H1 (cell line): ENCODE measurements around the gene HEXIM1. TPM values are rescaled to one million over a fixed set of nuclear protein-coding genes. Genes with fewer than 3 reads are reported as not detected.

Experiments used
- ASH2L ChIP-seq: fragments of 200-600, 300-600 bp; sonication (generic); IDR thresholded peaks from one replicate; pipeline ENCODE4 v1.7.1; 2017; ENCODE audit warnings: low read length
- BCL11A ChIP-seq, 2 experiments: IDR thresholded peaks; one replicate each; pipeline ENCODE4 v1.6.1; 2011; ENCODE audit warnings: low read depth in 2 of 2, low read length in 2 of 2, mild to moderate bottlenecking in 2 of 2
- CHD1 ChIP-seq: IDR thresholded peaks from 2 replicates; pipeline ENCODE4 v1.6.1; 2012; ENCODE audit warnings: low read depth, low read length, improper control_type of control experiment
- GTF2F1 ChIP-seq: IDR thresholded peaks from 2 replicates; pipeline ENCODE4 v1.6.1; 2012; ENCODE audit warnings: low read depth, low read length, improper control_type of control experiment, borderline replicate concordance
- HDAC6 ChIP-seq: IDR thresholded peaks from one replicate; pipeline ENCODE4 v1.7.1; 2012; ENCODE audit warnings: low read depth, mild to moderate bottlenecking, inconsistent platforms, low read length, moderate library complexity
- JUN ChIP-seq: IDR thresholded peaks from 2 replicates; pipeline ENCODE4 v1.6.1; 2011; ENCODE audit warnings: low read depth, mild to moderate bottlenecking, improper control_type of control experiment, low read length
- MAFK ChIP-seq: IDR thresholded peaks from 2 replicates; pipeline ENCODE4 v1.6.1; 2012; ENCODE audit warnings: low read depth, mild to moderate bottlenecking, improper control_type of control experiment, low read length
- POLR2A ChIP-seq, 2 experiments: IDR thresholded peaks; 1 replicate in 1 of 2; 2 replicates in 1 of 2; pipeline ENCODE4 v1.6.1; 2011; ENCODE audit warnings: low read depth in 2 of 2, low read length in 2 of 2, mild to moderate bottlenecking in 2 of 2; ENCODE audit errors: control extremely low read depth in 1 of 2
- RAD21 ChIP-seq, 2 experiments: IDR thresholded peaks in 1 of 2; conservative IDR thresholded peaks in 1 of 2; 2 replicates each; pipeline ENCODE4 v1.6.1; 2011; ENCODE audit warnings: low read depth in 2 of 2, low read length in 2 of 2, improper control_type of control experiment in 1 of 2, inconsistent platforms in 1 of 2, mild to moderate bottlenecking in 1 of 2, moderate library complexity in 1 of 2
- SAP30 ChIP-seq: fragments of 300-600 bp; sonication (generic); IDR thresholded peaks from 2 replicates; pipeline ENCODE4 v1.7.1; 2012; ENCODE audit warnings: low read length, moderate library complexity, mild to moderate bottlenecking, inconsistent platforms; ENCODE audit not compliant: insufficient read depth, insufficient replicate concordance
- SIRT6 ChIP-seq: IDR thresholded peaks from one replicate; pipeline ENCODE4 v1.7.1; 2012; ENCODE audit warnings: low read length, inconsistent platforms
- TAF1 ChIP-seq: IDR thresholded peaks from 2 replicates; pipeline ENCODE4 v1.6.1; 2011; ENCODE audit warnings: mild to moderate bottlenecking, low read depth, low read length
- TAF7 ChIP-seq: optimal IDR thresholded peaks from 2 replicates; pipeline ENCODE3; 2011; ENCODE audit warnings: low read depth, mild to moderate bottlenecking, inconsistent platforms, low read length, moderate library complexity, borderline replicate concordance
- TBP ChIP-seq: IDR thresholded peaks from 2 replicates; pipeline ENCODE4 v1.6.1; 2011; ENCODE audit warnings: low read depth, low read length, improper control_type of control experiment
- TEAD4 ChIP-seq: IDR thresholded peaks from 2 replicates; pipeline ENCODE4 v1.6.1; 2012; ENCODE audit warnings: low read depth, low read length, inconsistent platforms, mixed read lengths
- polyA plus RNA-seq, 7 experiments: library from polyadenylated mRNA; depleted of rRNA in 3 of 7; stranded (reverse) in 5 of 7; unstranded in 2 of 7; fragments of >200 nt in 5 of 7; fragments of 200-250 nt in 2 of 7; gene quantifications; 1 replicate in 5 of 7; 2 replicates in 1 of 7; 4 replicates in 1 of 7; pipeline versions ENCODE4 v1.2.1 to v1.2.3, GENCODE V29; 2011 to 2013; ENCODE audit warnings: missing spikeins in 2 of 7, mixed read lengths in 2 of 7
- total RNA-seq: library from RNA; stranded (reverse); fragmentation: NEBNext Ultra II Directional; extraction: Animal tissue kit (Norgen Biotek cat#: 25700); gene quantifications from 2 replicates; pipeline ENCODE4 v1.2.1, GENCODE V29; 2021

The HEXIM1 gene
- total and polyA plus RNA-seq, 2 of the 8 experiments (the other 6 are each of a cell fraction or from before 2014, with no cell fraction given), result 9.1 to 38.3 TPM

DNA sequence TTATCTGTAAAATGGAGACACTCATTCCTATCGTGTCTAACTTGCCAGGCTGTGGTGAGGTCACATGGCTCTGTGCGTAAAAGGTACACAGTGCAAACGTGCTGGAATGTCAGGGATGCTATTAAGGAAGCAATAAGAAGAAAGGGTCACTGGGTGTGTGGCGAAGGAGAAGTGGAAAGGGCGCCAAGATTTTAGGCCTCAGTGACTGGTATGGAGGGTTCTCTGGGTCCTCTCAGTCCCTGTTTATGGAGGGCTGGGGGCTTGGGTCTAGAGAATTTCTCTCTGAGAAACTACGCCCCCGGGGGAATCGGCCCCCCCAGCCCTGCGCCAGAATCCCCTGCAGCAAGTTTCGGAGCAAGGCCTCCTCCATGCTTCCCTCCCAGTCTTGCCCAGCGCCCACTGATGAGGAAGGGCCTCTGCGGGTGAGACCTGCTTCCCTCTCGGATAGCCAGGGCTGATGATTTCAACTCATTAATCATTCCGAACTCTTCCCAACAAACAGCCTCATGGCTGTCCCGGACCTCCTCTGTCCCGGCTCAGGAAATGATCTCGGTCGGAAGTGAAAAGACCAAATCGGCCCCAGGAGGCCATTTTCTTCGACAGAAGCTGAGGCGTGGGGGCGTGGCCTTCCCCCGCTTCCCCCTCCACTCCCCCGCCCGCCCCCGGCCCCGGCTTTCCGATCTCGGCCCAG is 1.2 kb upstream of the HEXIM1 start (continued):
- TF ChIP-seq TAF7 (peak; percentile 49), ASH2L (no peak), MAFK (no peak), CHD1 (0 out of 2 replicates have a peak, but pooled peaks have one; percentile 58), GTF2F1 (no peak), POLR2A (IDR thresholded peaks at IDR 0.05; ENCODE audit: control extremely low read depth in 1 of 2, low read depth in 2 of 2, low read length in 2 of 2) (peak in 1 of 2 experiments; percentile 66; a peak in 2 of 3 replicates), BCL11A (IDR thresholded peaks at IDR 0.05; ENCODE audit: low read depth in 2 of 2, low read length in 2 of 2) (no peak), RAD21 (IDR thresholded peaks at IDR 0.05 in 1 of 2, conservative IDR thresholded peaks at IDR 0.05 in 1 of 2; ENCODE audit: low read depth in 2 of 2, low read length in 2 of 2) (no peak), SIRT6 (no peak), SAP30 (peak; percentile 22), TEAD4 (no peak), JUN (no peak), TAF1 (peak; percentile 53), TBP (peak; percentile 25; the same call in 1 of the 2 replicates), HDAC6 (no peak)
